Osteoblast (primary cell): ENCODE measurements around the gene POU2F3. TPM values are rescaled to one million over a fixed set of nuclear protein-coding genes. Genes with fewer than 3 reads are reported as not detected.

Source experiments
- DNase-seq: peaks from one replicate; pipeline ENCODE4 v3.0.0; 2011; ENCODE audit warnings: low spot score, mixed read lengths; ENCODE audit not compliant: insufficient read length; ENCODE audit errors: missing footprints
- H2AFZ ChIP-seq: 2 replicates; pipeline ENCODE4 v1.6.0; 2011; ENCODE audit warnings: mild to moderate bottlenecking, low read length
- H3K27ac ChIP-seq: 2 replicates; pipeline ENCODE4 v1.5.1; 2011; ENCODE audit warnings: mild to moderate bottlenecking, low read depth, low read length, moderate library complexity
- H3K27me3 ChIP-seq: 2 replicates; pipeline ENCODE4 v1.6.0; 2012; ENCODE audit warnings: mild to moderate bottlenecking, control low read depth, inconsistent platforms, low read length, moderate library complexity; ENCODE audit not compliant: insufficient read depth
- H3K36me3 ChIP-seq: 2 replicates; pipeline ENCODE4 v1.5.1; 2011; ENCODE audit warnings: mild to moderate bottlenecking, low read length, control low read depth, moderate library complexity; ENCODE audit not compliant: insufficient read depth
- H3K4me1 ChIP-seq: 2 replicates; pipeline ENCODE4 v1.5.1; 2011; ENCODE audit warnings: mild to moderate bottlenecking, low read length, control low read depth, moderate library complexity; ENCODE audit not compliant: insufficient read depth
- H3K4me2 ChIP-seq: 2 replicates; pipeline ENCODE4 v1.6.0; 2011; ENCODE audit warnings: mild to moderate bottlenecking, low read length; ENCODE audit not compliant: insufficient read depth
- H3K4me3 ChIP-seq: fragments of 200-600 bp; sonication (generic); 3 replicates; pipeline ENCODE4 v1.5.1; 2012; ENCODE audit warnings: mild to moderate bottlenecking, low read length, inconsistent platforms; ENCODE audit not compliant: insufficient read depth
- H3K79me2 ChIP-seq: 2 replicates; pipeline ENCODE4 v1.6.0; 2012; ENCODE audit warnings: mild to moderate bottlenecking, low read length, control low read depth, inconsistent platforms; ENCODE audit not compliant: insufficient read depth
- H3K9me3 ChIP-seq: 2 replicates; pipeline ENCODE4 v1.5.1; 2011; ENCODE audit warnings: low read depth, low read length, control low read depth
- H4K20me1 ChIP-seq: 2 replicates; pipeline ENCODE4 v1.6.0; 2012; ENCODE audit warnings: mild to moderate bottlenecking, low read length, control low read depth; ENCODE audit not compliant: insufficient read depth
- total RNA-seq: library from RNA; depleted of rRNA; stranded (reverse); fragments of >200 nt; gene quantifications from 2 replicates; pipeline ENCODE4 v1.2.3, GENCODE V29; 2012
- TF ChIP-seq, protein P1 (sequence below): IDR thresholded peaks from 2 replicates; pipeline ENCODE4 v1.5.1; 2011; ENCODE audit warnings: mild to moderate bottlenecking, low read depth, low read length, moderate library complexity; ENCODE audit errors: extremely low read depth

The POU2F3 gene
- total RNA-seq, 1 donor: under 0.01 TPM

DNA sequence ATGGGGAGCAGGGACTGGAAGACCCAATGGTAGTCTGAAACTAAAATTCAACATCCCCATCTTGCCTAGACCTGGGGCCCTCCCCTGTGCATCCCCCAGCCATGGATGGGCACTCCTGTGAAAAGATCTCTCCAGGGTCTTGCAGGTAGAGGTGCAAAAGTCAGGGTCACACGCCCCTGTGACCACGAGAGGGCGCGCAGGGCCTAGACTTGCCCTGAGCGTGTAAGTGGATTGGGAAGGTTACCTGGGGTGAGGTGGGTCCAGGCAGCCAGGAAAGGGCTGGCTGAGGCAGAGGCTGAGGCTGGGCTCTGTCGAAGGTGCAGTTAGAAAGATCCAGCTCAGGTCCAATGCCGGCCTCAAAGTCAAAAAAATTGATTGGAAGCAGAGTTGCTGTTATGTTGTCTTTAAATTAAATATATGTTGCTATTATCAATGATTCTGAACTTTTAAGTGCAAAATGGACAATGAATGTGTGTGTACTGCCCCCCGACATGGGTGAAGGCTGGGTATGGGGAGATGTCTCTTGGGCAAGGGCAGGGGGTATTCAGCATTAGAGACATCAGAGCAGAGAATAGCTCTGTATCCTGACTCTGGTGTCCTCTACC lies 4.8 kb upstream of the POU2F3 start:
- TF ChIP-seq, protein P1, sequence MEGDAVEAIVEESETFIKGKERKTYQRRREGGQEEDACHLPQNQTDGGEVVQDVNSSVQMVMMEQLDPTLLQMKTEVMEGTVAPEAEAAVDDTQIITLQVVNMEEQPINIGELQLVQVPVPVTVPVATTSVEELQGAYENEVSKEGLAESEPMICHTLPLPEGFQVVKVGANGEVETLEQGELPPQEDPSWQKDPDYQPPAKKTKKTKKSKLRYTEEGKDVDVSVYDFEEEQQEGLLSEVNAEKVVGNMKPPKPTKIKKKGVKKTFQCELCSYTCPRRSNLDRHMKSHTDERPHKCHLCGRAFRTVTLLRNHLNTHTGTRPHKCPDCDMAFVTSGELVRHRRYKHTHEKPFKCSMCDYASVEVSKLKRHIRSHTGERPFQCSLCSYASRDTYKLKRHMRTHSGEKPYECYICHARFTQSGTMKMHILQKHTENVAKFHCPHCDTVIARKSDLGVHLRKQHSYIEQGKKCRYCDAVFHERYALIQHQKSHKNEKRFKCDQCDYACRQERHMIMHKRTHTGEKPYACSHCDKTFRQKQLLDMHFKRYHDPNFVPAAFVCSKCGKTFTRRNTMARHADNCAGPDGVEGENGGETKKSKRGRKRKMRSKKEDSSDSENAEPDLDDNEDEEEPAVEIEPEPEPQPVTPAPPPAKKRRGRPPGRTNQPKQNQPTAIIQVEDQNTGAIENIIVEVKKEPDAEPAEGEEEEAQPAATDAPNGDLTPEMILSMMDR: peak; percentile 82
- H3K27ac ChIP-seq: no peak overlapping the region
- no peaks in the 10 kb centered on the region for H3K36me3 ChIP-seq
- peaks cover 6% of the 10 kb centered on the region for H3K9me3 ChIP-seq
- no peaks in the 10 kb centered on the region for H3K4me1 ChIP-seq
- DNase-seq: peak; percentile 94
- no peak overlapping the region for H3K4me2 ChIP-seq
- H4K20me1 ChIP-seq: peaks cover 3% of the 10 kb centered on the region
- no peaks in the 10 kb centered on the region for H3K79me2 ChIP-seq
- peaks cover 65% of the 10 kb centered on the region for H3K27me3 ChIP-seq
- H3K4me3 ChIP-seq: no peak overlapping the region
- H2AFZ ChIP-seq: no peak overlapping the region

DNA sequence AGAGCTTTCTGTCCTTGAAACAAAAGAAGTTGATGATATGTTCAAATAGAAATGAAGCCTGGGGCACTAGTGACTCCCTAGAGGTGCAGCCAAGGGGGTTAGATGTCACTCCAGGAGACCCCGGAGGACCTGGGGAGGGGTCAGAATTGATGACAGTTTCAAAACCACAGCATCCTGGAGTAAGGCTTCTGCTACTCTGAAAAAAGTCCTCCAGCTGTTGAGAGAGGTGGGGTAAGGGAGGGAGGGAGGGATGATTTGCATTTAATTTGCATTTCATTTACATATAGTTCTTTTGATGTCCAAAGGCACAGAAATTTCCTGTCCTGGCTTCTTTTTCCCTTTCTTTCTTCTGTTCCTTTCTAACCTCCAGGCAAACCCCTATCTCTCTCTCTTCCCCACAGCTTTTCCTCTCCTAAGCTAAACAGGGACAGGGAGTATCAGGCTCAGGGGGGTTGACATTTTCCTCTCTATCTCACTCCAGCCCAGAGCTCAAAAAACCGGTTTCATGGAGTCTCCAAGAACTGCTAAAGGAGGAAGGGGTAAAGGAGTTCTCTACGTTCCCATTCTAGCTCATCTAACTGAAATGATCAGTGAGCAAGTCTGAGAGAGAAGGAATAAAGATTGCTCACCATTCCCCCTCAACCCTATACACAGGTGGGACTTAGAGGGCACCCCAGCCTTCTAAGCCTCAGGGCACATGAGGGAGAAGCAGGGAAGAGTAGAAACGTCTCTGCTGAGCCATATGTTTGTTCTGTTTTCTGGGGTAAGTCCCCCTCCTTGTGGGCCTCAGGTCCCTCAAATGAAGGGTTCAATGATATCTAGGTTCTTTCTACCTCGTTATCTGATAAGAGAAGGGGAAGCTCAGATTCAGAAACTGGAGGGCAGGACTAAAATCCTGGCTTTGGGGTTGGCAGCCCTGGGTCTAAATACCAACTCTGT lies 3.5 kb upstream of the POU2F3 start:
- TF ChIP-seq, protein P1: no peak
- no peak overlapping the region for H3K4me3 ChIP-seq

DNA sequence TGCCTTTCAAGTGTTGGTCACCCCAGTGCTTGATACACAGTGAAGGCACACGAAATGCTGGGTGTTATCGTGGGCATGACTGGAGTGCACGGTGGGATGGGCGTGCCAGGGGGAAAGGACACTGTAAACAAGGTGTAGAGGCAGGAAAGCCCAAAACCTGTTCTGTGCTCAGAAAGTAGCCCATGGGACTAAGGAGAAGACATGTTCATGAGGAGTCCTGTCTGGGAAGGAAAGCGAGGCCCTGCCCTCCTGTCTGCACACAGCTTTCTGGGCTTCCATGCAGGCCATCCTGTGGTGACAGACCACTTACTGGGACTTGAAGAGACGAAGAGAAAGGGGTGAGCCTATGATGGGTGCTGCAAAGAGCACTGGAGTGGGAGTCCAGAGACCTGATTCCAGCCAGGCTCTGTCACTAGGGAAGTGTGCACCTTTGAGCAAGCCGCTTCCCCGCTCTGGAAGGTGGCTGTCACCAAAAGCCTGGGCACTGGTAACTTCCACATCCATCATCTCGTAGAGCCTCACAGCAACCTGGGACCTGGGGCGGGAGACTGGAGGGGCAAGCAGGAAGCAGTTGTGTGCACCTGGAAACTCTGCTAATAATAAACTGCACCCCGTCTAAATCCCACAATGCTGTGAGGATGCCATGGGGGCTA lies 846 bp upstream of the POU2F3 start:
- Histone ChIP-seq H3K4me3 (no peak overlapping the region), H3K4me1 (no peaks in the 10 kb centered on the region), H3K27me3 (peaks cover 79% of the 10 kb centered on the region), H3K4me2 (no peak overlapping the region), H3K27ac (no peak overlapping the region), H4K20me1 (peaks cover 3% of the 10 kb centered on the region), H3K9me3 (no peaks in the 10 kb centered on the region), H3K79me2 (no peaks in the 10 kb centered on the region), H3K36me3 (no peaks in the 10 kb centered on the region), H2AFZ (no peak overlapping the region)
- DNase-seq: peak; percentile 80
- TF ChIP-seq, protein P1: no peak

More for the DNA sequence above, 3.5 kb upstream of the POU2F3 start:
- DNase-seq: no peak
- Histone ChIP-seq H3K79me2 (no peaks in the 10 kb centered on the region), H3K36me3 (no peaks in the 10 kb centered on the region), H3K4me1 (no peaks in the 10 kb centered on the region), H3K4me2 (no peak overlapping the region), H3K27me3 (peaks cover 78% of the 10 kb centered on the region), H4K20me1 (peaks cover 3% of the 10 kb centered on the region), H2AFZ (no peak overlapping the region), H3K27ac (no peak overlapping the region), H3K9me3 (peaks cover 6% of the 10 kb centered on the region)
